ENCODE measurements around the gene GUCA2B. TPM values are rescaled to one million over a fixed set of nuclear protein-coding genes. Genes with fewer than 3 reads are reported as not detected.

GUCA2B gene
- total RNA-seq, 2 donors from 2014 or later = not detected

DNA sequence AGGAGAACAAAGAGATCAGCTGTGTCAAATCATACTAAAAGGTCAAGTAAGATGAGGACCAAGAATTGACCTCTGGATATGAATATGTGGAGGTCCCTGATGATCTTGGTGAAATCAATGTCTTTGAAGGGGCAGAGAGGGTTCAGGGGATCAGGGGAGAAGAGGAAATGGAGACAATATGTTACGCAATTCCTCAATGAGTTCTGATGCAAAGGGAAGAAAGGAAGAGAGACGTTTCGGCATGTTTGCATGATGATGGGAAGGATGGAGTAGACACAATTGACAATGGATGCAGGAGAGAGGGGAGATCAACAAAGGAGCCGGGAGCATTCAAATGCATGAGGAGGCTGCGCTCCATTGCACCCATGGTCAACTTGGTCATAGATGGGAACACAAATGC is 36.0 kb upstream of the GUCA2B start:
- H3K4me3 ChIP-seq = no peak overlapping the region
- TF ChIP-seq POLR2AphosphoS5 (IDR thresholded peaks at IDR 0.05) (no peak), CTCF (IDR thresholded peaks at IDR 0.05) (no peak), POLR2A (IDR thresholded peaks at IDR 0.05) (no peak)
- no peak for DNase-seq (ENCODE audit: low spot score)
- no peak overlapping the region for H3K27ac ChIP-seq
- WGBS = 88% methylated on average over 5 of the region's 5 CpGs
- no peaks in the 10 kb centered on the region for H3K4me1 ChIP-seq (replicated peaks)
- intact Hi-C loops (cut with DNase I) = no loop called here
- no peaks in the 10 kb centered on the region for H3K36me3 ChIP-seq
- H3K27me3 ChIP-seq (replicated peaks; ENCODE audit: insufficient read depth) = no peaks in the 10 kb centered on the region
- no peaks in the 10 kb centered on the region for H3K9me3 ChIP-seq

GRCh38 chr1:42118125-42118524 is 35.1 kb upstream of the GUCA2B start:
- DNase-seq (ENCODE audit: low spot score) = no peak
- Histone ChIP-seq H3K36me3 (no peaks in the 10 kb centered on the region), H3K27ac (no peak overlapping the region), H3K4me1 (replicated peaks) (no peaks in the 10 kb centered on the region), H3K27me3 (replicated peaks; ENCODE audit: insufficient read depth) (no peaks in the 10 kb centered on the region), H3K9me3 (no peaks in the 10 kb centered on the region), H3K4me3 (no peak overlapping the region)
- intact Hi-C loops (cut with DNase I) = no loop called here
- TF ChIP-seq POLR2AphosphoS5 (IDR thresholded peaks at IDR 0.05) (no peak), POLR2A (IDR thresholded peaks at IDR 0.05) (no peak), CTCF (IDR thresholded peaks at IDR 0.05) (no peak)
- 96% methylated on average over 1 of the region's 1 CpG for WGBS

GRCh38 chr1:42122408-42122807 is 30.8 kb upstream of the GUCA2B start:
- Histone ChIP-seq H3K36me3 (no peaks in the 10 kb centered on the region), H3K27ac (no peak overlapping the region), H3K4me3 (no peak overlapping the region), H3K4me1 (replicated peaks) (no peaks in the 10 kb centered on the region), H3K9me3 (no peaks in the 10 kb centered on the region), H3K27me3 (replicated peaks; ENCODE audit: insufficient read depth) (no peaks in the 10 kb centered on the region)
- intact Hi-C loops (cut with DNase I) = no loop called here
- WGBS = 97% methylated on average over 3 of the region's 3 CpGs
- DNase-seq (ENCODE audit: low spot score) = no peak
- TF ChIP-seq POLR2AphosphoS5 (IDR thresholded peaks at IDR 0.05) = no peak
- TF ChIP-seq CTCF (IDR thresholded peaks at IDR 0.05) = no peak
- TF ChIP-seq POLR2A (IDR thresholded peaks at IDR 0.05) = no peak

GRCh38 chr1:42125552-42125951 is 27.7 kb upstream of the GUCA2B start:
- intact Hi-C loops (cut with DNase I) = no loop called here
- no peaks in the 10 kb centered on the region for H3K36me3 ChIP-seq
- H3K27me3 ChIP-seq (replicated peaks; ENCODE audit: insufficient read depth) = no peaks in the 10 kb centered on the region
- no peak overlapping the region for H3K27ac ChIP-seq
- WGBS = 44% methylated on average over 1 of the region's 1 CpG
- H3K4me3 ChIP-seq = no peak overlapping the region
- no peak for DNase-seq (ENCODE audit: low spot score)
- no peaks in the 10 kb centered on the region for H3K4me1 ChIP-seq (replicated peaks)
- TF ChIP-seq POLR2A (IDR thresholded peaks at IDR 0.05) (no peak), CTCF (IDR thresholded peaks at IDR 0.05) (no peak), POLR2AphosphoS5 (IDR thresholded peaks at IDR 0.05) (no peak)
- no peaks in the 10 kb centered on the region for H3K9me3 ChIP-seq

DNA sequence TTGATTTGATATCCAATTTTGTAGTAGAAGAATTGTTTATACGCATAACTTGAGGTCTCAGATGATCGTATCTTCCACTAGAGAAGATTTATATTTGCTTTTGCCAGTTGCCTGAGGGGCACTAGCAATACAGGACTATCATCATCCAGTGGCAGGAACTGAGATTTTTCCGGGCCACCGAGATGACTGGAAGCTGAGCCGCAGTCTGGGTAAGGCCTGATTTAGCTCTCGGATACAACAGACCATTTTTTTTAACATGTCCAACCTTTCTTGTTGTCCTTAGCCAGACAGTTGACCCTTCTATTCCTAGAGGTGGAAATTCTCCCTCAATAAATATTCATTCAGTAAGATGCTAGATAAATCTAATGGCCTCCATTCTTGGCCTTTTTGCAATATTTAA is 25.4 kb upstream of the GUCA2B start:
- intact Hi-C loops (cut with DNase I) = no loop called here
- H3K9me3 ChIP-seq = no peaks in the 10 kb centered on the region
- DNase-seq (ENCODE audit: low spot score) = no peak
- 68% methylated on average over 6 of the region's 6 CpGs for WGBS
- no peak overlapping the region for H3K27ac ChIP-seq
- no peak for TF ChIP-seq POLR2A (IDR thresholded peaks at IDR 0.05)
- no peak for TF ChIP-seq POLR2AphosphoS5 (IDR thresholded peaks at IDR 0.05)
- no peak for TF ChIP-seq CTCF (IDR thresholded peaks at IDR 0.05)
- no peak overlapping the region for H3K4me3 ChIP-seq
- no peaks in the 10 kb centered on the region for H3K4me1 ChIP-seq (replicated peaks)
- no peaks in the 10 kb centered on the region for H3K27me3 ChIP-seq (replicated peaks; ENCODE audit: insufficient read depth)
- H3K36me3 ChIP-seq = no peaks in the 10 kb centered on the region

Data from prostate gland (tissue), 2 donors.